GM20431 (cell line): ENCODE results near the gene SLC18A2.
"Not testable (repeated sequence)": the region's sequence is repeated elsewhere in the genome, so short reads cannot be mapped to it uniquely, and the experiment has no call there.

Experiments
- in situ Hi-C: fragments of 300-500 bp; cut with MseI, MboI; formaldehyde crosslinking; loops from one replicate; pipeline ENCODE4 v1.15.0; 2020; ENCODE audit warnings: low sequenced_read_pairs; ENCODE audit not compliant: unreplicated experiment

SLC18A2 gene

GRCh38 chr10:117226813-117227451 lies 14.0 kb upstream of the SLC18A2 start:
- in situ Hi-C loops, result loop anchor here (10.0 kb wide), 1 partner anchor 88 kb away; no protein-coding TSS in a partner anchor

- in situ Hi-C loops, result loop anchor here (10.0 kb wide), 1 partner anchor 87 kb away; no protein-coding TSS in a partner anchor
Observed at GRCh38 chr10:117228210-117228609, 12.7 kb upstream of the SLC18A2 start.

DNA sequence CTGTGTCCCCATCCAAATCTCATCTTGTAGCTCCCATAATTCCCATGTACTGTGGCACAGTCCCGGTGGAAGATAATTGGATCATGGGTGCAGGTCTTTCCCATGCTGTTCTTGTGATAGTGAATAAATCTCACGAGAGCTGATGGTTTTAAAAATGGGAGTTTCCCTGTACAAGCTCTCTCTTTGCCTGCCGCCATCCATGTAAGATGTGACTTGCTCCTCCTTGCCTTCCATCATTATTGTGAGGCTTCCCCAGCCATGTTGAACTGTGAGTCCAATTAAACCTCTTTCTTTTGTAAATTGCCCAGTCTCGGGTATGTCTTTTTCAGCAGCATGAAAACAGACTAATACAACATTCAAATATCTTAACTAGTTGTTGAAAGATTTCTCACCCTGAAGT lies 10.8 kb upstream of the SLC18A2 start:
- in situ Hi-C loops, result not testable (repeated sequence)

DNA sequence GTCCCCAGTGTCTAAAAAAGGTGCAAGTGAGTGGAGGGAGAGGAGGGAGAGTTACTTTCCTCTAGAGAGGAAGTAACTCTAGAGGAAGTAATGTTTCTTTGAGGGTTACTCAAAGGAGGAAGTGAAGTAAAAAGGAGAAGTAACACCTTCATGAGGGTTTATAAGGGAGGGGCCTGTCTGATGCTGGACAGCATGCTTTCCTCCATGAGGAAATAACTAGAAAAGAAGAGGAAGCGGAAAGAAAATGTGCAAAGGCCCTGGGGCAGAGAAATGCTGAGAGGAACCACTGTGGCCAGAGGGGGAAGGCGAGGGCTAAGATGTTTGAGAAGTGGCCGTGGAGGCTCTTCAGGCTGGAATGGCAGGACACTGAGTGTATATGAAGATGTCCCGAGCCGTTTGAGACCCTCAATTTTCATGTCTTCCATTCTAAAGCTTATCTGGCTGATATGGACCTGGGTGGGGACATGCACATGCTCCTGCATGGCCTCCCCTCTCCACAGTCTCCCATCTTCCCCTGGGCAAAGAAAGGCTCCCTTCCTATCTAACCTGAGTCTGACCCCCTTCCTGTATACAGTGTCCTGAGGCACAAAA lies 3.4 kb upstream of the SLC18A2 start:
- in situ Hi-C loops, result no loop called here

DNA sequence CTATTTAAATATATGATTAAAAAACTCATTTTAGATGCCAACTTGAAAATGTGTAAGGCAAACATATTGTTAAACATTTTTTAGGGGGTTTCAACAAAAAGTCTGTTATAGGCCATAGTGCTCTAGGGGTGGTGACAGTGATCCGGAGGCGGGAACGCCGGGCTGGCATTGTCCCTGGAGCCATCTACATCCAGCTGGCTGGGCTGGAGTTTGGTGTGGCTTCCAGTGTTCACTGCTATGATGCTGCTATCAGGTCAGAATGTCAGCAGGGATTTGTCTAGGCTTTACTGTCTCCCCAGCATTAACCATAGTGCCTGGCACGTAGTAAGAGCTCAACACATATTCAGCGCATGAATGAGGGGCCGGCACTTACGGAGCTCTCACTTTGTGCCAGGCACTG lies 1.9 kb upstream of the SLC18A2 start:
- in situ Hi-C loops, result no loop called here

GRCh38 chr10:117239721-117240620 lies 943 bp upstream of the SLC18A2 start:
- in situ Hi-C loops, result no loop called here

DNA sequence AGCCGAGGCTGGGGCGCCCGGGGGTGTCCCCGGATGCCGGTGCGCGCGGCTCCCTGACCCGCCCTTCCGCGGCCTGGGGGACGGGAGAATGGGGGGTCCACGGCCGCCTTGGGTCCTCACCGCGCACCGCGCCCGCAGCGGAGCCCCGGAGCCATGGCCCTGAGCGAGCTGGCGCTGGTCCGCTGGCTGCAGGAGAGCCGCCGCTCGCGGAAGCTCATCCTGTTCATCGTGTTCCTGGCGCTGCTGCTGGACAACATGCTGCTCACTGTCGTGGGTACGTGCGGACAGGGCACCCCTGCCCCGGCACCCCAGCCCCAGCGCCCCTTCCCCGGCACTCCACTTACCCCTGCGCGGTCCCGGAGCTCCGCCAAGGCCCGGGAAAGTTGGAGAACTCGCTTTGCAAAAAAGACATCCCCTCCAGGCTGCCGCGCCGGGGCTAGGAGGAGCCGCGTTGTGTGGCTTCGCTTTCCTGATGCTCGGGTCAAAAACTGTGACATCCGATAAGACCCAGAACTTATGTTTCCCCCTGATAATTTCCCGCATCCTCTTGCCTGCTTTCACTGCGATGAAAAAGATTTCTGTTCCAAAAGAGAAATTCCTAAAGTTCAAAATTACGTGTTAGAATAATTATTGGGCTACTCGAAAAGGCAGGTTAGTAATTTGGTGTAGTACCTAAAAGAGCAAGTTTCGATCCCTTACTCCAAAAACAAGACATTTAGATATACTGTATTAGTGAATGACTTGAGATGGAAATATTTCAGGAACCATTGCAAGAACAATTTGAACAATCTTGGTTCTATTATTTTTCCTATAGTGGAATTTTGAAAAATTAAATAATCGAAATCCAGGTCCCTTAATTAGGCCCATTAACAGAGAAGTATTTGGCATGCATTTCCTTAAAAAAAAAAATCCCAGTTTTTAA lies 888 bp downstream of the SLC18A2 start:
- in situ Hi-C loops, result no loop called here

GRCh38 chr10:117242463-117242832 lies 1.5 kb downstream of the SLC18A2 start:
- in situ Hi-C loops, result no loop called here

GRCh38 chr10:117246997-117247671 lies 6.2 kb downstream of the SLC18A2 start:
- in situ Hi-C loops, result no loop called here

DNA sequence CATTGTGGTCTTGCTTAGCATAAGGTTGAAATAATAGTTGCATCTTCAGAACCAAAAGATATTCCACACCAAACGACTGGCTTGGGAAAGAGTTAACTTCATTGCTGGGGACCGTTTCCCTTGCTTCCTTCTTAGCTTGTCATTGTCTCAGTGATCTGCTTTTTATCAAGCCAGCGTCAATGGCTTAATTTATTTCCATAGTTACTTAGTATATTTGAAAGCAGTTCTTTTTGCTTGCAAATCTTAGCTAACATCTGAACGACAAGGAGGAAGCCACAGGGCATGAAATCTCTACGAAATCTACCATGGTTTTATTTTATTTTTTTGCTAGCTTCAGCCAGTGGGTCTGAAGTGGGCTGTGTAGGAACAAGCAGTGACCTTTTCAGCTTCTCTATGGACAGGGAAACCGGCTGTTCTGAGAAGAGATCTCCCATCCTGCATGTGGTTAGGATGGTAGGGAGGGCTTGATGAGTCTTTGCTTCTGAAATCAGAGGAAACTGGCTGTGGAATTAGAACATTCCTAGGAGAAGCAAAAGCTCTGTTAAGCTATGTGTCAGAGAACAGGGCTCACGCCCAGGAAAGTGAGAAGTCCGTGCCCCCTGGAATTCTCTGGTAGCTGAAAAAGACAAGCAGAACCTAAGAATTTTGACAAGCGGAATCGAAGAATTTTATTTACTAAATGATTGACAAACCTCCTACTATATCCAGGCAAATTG lies 8.0 kb downstream of the SLC18A2 start:
- in situ Hi-C loops, result no loop called here

GRCh38 chr10:117249493-117250093 lies 8.7 kb downstream of the SLC18A2 start:
- in situ Hi-C loops, result no loop called here

DNA sequence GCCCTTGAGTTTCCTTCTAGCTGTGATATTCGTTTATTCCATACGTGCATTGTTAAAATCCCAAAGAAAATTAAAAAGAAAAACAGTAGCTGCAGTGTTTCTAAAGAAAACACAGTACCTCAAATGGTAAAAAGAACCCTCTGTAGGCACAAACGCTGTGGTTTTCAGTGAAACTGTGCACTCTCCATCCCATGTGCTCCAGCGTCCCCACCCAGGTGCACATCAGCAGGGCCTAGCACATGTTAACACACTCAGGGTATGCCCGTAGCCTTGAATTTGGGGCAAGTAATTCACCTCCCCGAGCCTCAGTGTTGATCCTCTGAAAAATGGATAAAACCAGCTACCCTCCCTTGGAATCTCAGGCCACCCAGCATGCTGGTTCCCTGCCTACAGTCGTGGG lies 9.5 kb downstream of the SLC18A2 start:
- in situ Hi-C loops, result no loop called here

DNA sequence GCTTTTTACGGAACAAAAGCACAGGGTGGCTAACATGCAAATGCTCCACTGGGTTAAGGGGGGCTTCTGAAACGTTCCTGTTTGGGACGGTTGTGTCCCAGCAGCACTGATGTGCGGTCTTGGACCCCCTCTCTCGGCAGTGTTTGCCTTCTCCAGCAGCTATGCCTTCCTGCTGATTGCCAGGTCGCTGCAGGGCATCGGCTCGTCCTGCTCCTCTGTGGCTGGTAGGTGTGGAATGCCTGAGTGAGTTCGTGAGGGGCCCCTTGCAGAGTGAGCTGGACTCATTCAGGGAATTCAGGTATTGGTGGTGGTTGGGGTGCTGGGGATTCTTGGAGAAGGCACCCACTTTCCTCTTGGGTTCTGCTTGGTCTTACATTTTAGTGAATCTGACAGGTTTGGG lies 13.0 kb downstream of the SLC18A2 start:
- in situ Hi-C loops, result no loop called here

- in situ Hi-C loops, result no loop called here
Observed at GRCh38 chr10:117254338-117254737, 13.4 kb downstream of the SLC18A2 start.

GRCh38 chr10:117254774-117255735 lies 14.1 kb downstream of the SLC18A2 start:
- in situ Hi-C loops, result no loop called here

DNA sequence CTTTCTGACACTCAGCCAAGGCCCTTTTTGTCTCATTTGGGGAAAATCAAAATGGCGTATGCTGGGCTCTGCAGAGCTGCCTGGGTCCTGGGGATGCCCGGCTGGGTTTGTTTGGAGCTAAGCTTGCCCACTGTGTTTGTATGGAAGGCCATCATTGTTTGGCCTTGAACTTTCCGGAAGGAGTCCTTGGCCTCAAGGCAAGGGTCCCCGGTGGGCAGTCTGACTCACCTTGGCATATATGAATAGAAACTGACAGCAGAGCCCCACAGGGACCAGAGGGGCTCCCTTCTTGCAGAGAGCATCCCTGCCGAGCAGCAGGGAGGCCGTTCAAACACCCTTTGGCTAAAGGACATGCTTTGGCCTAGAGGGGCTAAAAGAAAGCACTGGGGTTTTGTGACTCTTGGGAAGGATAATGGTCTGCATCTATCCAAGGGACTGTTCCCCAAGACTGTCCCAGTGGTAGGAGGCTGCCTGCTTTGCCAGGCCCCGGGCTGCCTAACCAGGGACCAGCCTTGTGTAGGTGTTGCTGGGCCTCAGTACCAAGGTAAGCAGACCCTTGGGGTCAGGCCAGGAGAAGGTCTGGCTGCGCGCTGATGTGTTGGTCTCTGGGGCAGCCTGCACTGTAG lies 15.0 kb downstream of the SLC18A2 start:
- in situ Hi-C loops, result no loop called here

- in situ Hi-C loops, result no loop called here
Observed at GRCh38 chr10:117256910-117257309, 16.0 kb downstream of the SLC18A2 start.
